WERI-Rb-1 (cell line): Measurements from ENCODE around the gene CCDC80.

ENCODE experiments used
- DNase-seq: peaks from one replicate; pipeline ENCODE4 v3.0.0-alpha.2; 2020
- H3K27ac ChIP-seq: fragments of 250-450 bp; sonication (Bioruptor Pico); 2 replicates; pipeline ENCODE4 v1.5.1; 2020; ENCODE audit warnings: mild to moderate bottlenecking, moderate library complexity
- H3K27me3 ChIP-seq: fragments of 250-450 bp; sonication (Bioruptor Pico); 2 replicates; pipeline ENCODE4 v1.5.1; 2021; ENCODE audit warnings: mild to moderate bottlenecking, low read depth, moderate library complexity; ENCODE audit not compliant: insufficient read depth, severe bottlenecking
- H3K36me3 ChIP-seq: fragments of 250-450 bp; sonication (Bioruptor Pico); 2 replicates; pipeline ENCODE4 v1.5.1; 2020; ENCODE audit warnings: mild to moderate bottlenecking, moderate library complexity
- H3K4me3 ChIP-seq: 2 replicates; pipeline ENCODE4 v1.5.1; 2011; ENCODE audit warnings: low read depth, mild to moderate bottlenecking, control low read depth, low read length
- H3K9me3 ChIP-seq: fragments of 250-450 bp; sonication (Bioruptor Pico); 2 replicates; pipeline ENCODE4 v1.5.1; 2021; ENCODE audit warnings: mild to moderate bottlenecking, moderate library complexity; ENCODE audit not compliant: severe bottlenecking
- CTCF ChIP-seq: IDR thresholded peaks from 2 replicates; pipeline ENCODE4 v1.5.1; 2011; ENCODE audit warnings: low read depth, mild to moderate bottlenecking, control low read depth, inconsistent platforms, low read length

CCDC80 gene

GRCh38 chr3:112640930-112641801 lies at the start of gene CCDC80:
Gene CCDC80 (minus strand): TSS chr3:112641143. CDS start chr3:112639905, 1,238 bp downstream.
- Histone ChIP-seq H3K36me3 (no peaks in the 10 kb centered on the region), H3K27ac (no peak within 1 kb of the TSS), H3K9me3 (no peaks in the 10 kb centered on the region), H3K27me3 (peaks cover 52% of the 10 kb centered on the region), H3K4me3 (no peak within 1 kb of the TSS)
- TF ChIP-seq CTCF, result no peak
- DNase-seq, result no peak

GRCh38 chr3:112689989-112690388 lies 49.0 kb upstream of the CCDC80 start:
- TF ChIP-seq CTCF, result no peak
- Histone ChIP-seq H3K27ac (no peak overlapping the region), H3K9me3 (peaks cover 5% of the 10 kb centered on the region), H3K27me3 (peaks cover 29% of the 10 kb centered on the region), H3K36me3 (no peaks in the 10 kb centered on the region), H3K4me3 (no peak overlapping the region)
- DNase-seq, result no peak

- H3K27ac ChIP-seq, result no peak overlapping the region
- peaks cover 33% of the 10 kb centered on the region for H3K27me3 ChIP-seq
- no peak for DNase-seq
- H3K9me3 ChIP-seq, result peaks cover 5% of the 10 kb centered on the region
- TF ChIP-seq CTCF, result no peak
- H3K4me3 ChIP-seq, result no peak overlapping the region
- H3K36me3 ChIP-seq, result no peaks in the 10 kb centered on the region
Observed at GRCh38 chr3:112689385-112689784, 48.4 kb upstream of the CCDC80 start.

GRCh38 chr3:112688819-112689218 lies 47.9 kb upstream of the CCDC80 start:
- H3K27ac ChIP-seq, result no peak overlapping the region
- H3K36me3 ChIP-seq, result no peaks in the 10 kb centered on the region
- H3K9me3 ChIP-seq, result peaks cover 3% of the 10 kb centered on the region
- H3K27me3 ChIP-seq, result peaks cover 37% of the 10 kb centered on the region
- TF ChIP-seq CTCF, result no peak
- no peak overlapping the region for H3K4me3 ChIP-seq
- DNase-seq, result no peak

GRCh38 chr3:112688085-112688769 lies 47.3 kb upstream of the CCDC80 start:
- DNase-seq, result no peak
- H3K36me3 ChIP-seq, result no peaks in the 10 kb centered on the region
- H3K27me3 ChIP-seq, result peaks cover 38% of the 10 kb centered on the region
- no peaks in the 10 kb centered on the region for H3K9me3 ChIP-seq
- no peak overlapping the region for H3K4me3 ChIP-seq
- H3K27ac ChIP-seq, result no peak overlapping the region
- no peak for TF ChIP-seq CTCF
